Calu3 (cell line): ENCODE data around the gene MRPL42. TPM values are rescaled to one million over a fixed set of nuclear protein-coding genes. Genes with fewer than 3 reads are reported as not detected.
"Not testable (repeated sequence)": the region's sequence is repeated elsewhere in the genome, so short reads cannot be mapped to it uniquely, and the experiment has no call there.

Experiments used
- BruUV-seq: library from RNA; stranded (reverse); fragments of 400-500 nt; replicated peaks from 2 replicates; lab custom pipeline; 2021; lab: Mats Ljungman, UMichigan
- CTCF ChIA-PET: fragments of 300-600 bp; sonication (Branson Sonifier 250); formaldehyde crosslinking; loops from one replicate; lab custom pipeline; 2022; ENCODE audit warnings: antibody characterized with exemption; lab: Charles Lee
- DNase-seq: peaks from one replicate; pipeline ENCODE4 v3.0.0; 2022
- H3K27ac Mint-ChIP-seq: one replicate; pipeline ENCODE4 v1.8.0; 2022; ENCODE audit warnings: mixed read lengths; ENCODE audit not compliant: unreplicated experiment
- H3K27me3 Mint-ChIP-seq: one replicate; pipeline ENCODE4 v1.8.0; 2022; ENCODE audit warnings: mixed read lengths; ENCODE audit not compliant: unreplicated experiment
- H3K36me3 Mint-ChIP-seq: one replicate; pipeline ENCODE4 v1.8.0; 2022; ENCODE audit warnings: mild to moderate bottlenecking, moderate library complexity, mixed read lengths; ENCODE audit not compliant: insufficient read depth, unreplicated experiment
- H3K4me1 Mint-ChIP-seq: one replicate; pipeline ENCODE4 v1.8.0; 2022; ENCODE audit warnings: mild to moderate bottlenecking, low read depth, mixed read lengths; ENCODE audit not compliant: unreplicated experiment
- H3K4me3 Mint-ChIP-seq: one replicate; pipeline ENCODE4 v1.8.0; 2022; ENCODE audit warnings: mild to moderate bottlenecking, low read depth, moderate library complexity, mixed read lengths; ENCODE audit not compliant: unreplicated experiment
- H3K9me3 Mint-ChIP-seq: one replicate; pipeline ENCODE4 v1.8.0; 2022; ENCODE audit warnings: low read depth, mixed read lengths; ENCODE audit not compliant: unreplicated experiment
- intact Hi-C: fragments of 100-400 bp; cut with micrococcal nuclease; formaldehyde crosslinking; loops from one replicate; pipeline ENCODE4 v1.10.0; 2022; ENCODE audit not compliant: unreplicated experiment
- total RNA-seq: library from RNA; stranded (reverse); gene quantifications from 2 replicates; pipeline ENCODE4 v1.2.3, GENCODE V29; 2022
- TF ChIP-seq, protein P1 (sequence below): fragments of 200-600 bp; IDR thresholded peaks from one replicate; pipeline ENCODE4 v1.8.0; 2022; ENCODE audit warnings: antibody characterized with exemption; ENCODE audit not compliant: unreplicated experiment

The MRPL42 gene
- total RNA-seq, 1 experiment from 2014 or later, result 94.9 TPM

DNA sequence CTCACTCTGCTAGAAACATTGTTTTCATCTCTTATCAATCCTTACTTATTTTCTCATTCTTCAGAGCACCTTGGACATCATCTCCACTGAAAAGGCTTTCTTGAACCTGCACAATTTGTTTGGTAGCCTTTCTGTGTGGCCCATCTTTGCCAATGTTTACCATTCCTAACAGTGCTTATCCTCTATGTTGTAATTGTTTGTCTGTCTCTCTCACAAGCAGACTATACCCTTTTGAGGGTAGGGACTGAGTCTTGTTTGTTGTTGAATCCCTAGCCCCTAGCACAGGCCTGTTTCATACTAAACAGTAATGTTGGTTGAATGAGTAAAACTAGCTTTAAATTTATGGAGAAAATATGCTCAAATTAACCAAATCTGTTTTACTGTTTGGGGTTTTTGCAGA, 9.2 kb downstream of the MRPL42 start:
- CTCF ChIA-PET, result no interaction called here
- TF ChIP-seq, protein P1, sequence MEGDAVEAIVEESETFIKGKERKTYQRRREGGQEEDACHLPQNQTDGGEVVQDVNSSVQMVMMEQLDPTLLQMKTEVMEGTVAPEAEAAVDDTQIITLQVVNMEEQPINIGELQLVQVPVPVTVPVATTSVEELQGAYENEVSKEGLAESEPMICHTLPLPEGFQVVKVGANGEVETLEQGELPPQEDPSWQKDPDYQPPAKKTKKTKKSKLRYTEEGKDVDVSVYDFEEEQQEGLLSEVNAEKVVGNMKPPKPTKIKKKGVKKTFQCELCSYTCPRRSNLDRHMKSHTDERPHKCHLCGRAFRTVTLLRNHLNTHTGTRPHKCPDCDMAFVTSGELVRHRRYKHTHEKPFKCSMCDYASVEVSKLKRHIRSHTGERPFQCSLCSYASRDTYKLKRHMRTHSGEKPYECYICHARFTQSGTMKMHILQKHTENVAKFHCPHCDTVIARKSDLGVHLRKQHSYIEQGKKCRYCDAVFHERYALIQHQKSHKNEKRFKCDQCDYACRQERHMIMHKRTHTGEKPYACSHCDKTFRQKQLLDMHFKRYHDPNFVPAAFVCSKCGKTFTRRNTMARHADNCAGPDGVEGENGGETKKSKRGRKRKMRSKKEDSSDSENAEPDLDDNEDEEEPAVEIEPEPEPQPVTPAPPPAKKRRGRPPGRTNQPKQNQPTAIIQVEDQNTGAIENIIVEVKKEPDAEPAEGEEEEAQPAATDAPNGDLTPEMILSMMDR, result no peak
- Mint-ChIP-seq H3K4me1 (no peaks in the 10 kb centered on the region), H3K27ac (no peak overlapping the region), H3K4me3 (no peak overlapping the region), H3K9me3 (no peaks in the 10 kb centered on the region), H3K27me3 (no peaks in the 10 kb centered on the region), H3K36me3 (peaks cover 11% of the 10 kb centered on the region)
- no peak for DNase-seq
- intact Hi-C loops, result no loop called here
- no TSS peak for BruUV-seq

DNA sequence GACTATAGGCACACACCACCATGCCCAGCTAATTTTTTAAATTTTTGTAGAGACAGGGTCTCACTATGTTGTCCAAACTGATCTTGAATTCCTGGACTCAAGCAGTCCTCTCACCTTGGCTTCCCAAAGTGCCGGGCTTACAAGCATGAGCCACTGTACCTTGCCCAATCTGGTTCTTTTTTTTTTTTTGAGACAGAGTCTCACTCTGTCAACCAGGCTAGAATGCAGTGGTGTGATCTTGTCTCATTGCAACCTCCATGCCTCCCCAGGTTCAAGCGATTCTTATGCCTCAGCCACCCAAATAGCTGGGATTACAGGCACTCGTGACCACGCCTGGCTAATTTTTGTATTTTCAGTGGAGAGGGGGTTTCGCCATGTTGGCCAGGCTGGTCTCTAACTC, 15.4 kb downstream of the MRPL42 start:
- Mint-ChIP-seq H3K36me3 (peaks cover 17% of the 10 kb centered on the region), H3K27ac (no peak overlapping the region), H3K4me3 (no peak overlapping the region), H3K9me3 (no peaks in the 10 kb centered on the region), H3K4me1 (peaks cover 13% of the 10 kb centered on the region), H3K27me3 (no peaks in the 10 kb centered on the region)
- BruUV-seq, result no TSS peak
- CTCF ChIA-PET, result no interaction called here
- intact Hi-C loops, result no loop called here
- no peak for DNase-seq
- TF ChIP-seq, protein P1, result no peak

DNA sequence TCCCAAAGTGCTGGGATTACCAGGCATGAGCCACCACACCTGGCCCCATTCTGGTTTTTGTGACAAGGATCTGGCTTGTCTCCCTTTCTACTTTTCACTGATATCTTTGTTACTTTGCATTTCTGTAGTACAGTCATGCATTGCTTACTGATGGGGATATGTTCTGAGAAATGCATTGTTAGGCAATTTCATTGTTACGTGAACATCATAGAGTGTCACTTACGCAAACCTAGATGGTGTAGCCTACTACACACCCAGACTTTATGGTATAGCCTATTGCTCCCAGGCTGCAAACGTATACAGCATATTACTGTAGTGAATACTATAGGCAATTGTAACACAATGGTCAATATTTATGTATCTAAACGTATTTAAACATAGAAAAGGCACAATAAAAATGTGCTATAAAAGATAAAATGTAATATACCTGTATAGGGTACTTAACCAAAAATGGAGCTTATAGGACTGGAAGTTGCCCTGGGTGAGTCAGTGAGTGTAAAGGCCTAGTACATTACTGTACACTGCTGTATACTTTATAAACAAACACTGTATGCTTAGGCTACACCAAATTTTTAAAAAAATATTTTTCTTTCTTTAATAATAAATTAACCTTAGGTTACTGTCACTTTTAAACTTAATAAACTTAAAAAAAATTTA, 16.0 kb downstream of the MRPL42 start:
- TF ChIP-seq, protein P1, result no peak

GRCh38 chr12:93484315-93484981, 17.1 kb downstream of the MRPL42 start:
- TF ChIP-seq, protein P1, result no peak
- DNase-seq, result no peak
- BruUV-seq, result no TSS peak
- no peaks in the 10 kb centered on the region for H3K27me3 Mint-ChIP-seq
- intact Hi-C loops, result no loop called here
- no peak overlapping the region for H3K4me3 Mint-ChIP-seq
- peaks cover 13% of the 10 kb centered on the region for H3K4me1 Mint-ChIP-seq
- H3K36me3 Mint-ChIP-seq, result peaks cover 23% of the 10 kb centered on the region
- no peaks in the 10 kb centered on the region for H3K9me3 Mint-ChIP-seq
- no peak overlapping the region for H3K27ac Mint-ChIP-seq
- CTCF ChIA-PET, result no interaction called here

More for the DNA sequence above, 16.0 kb downstream of the MRPL42 start:
- DNase-seq, result no peak
- Mint-ChIP-seq H3K4me3 (no peak overlapping the region), H3K9me3 (no peaks in the 10 kb centered on the region), H3K36me3 (peaks cover 17% of the 10 kb centered on the region), H3K27me3 (no peaks in the 10 kb centered on the region), H3K4me1 (peaks cover 13% of the 10 kb centered on the region), H3K27ac (no peak overlapping the region)
- intact Hi-C loops, result no loop called here
- CTCF ChIA-PET, result no interaction called here
- no TSS peak for BruUV-seq

GRCh38 chr12:93492808-93493207, 25.5 kb downstream of the MRPL42 start:
- intact Hi-C loops, CTCF ChIA-PET, H3K27ac Mint-ChIP-seq, H3K27me3 Mint-ChIP-seq, H3K4me3 Mint-ChIP-seq, H3K9me3 Mint-ChIP-seq, H3K4me1 Mint-ChIP-seq, DNase-seq, BruUV-seq: not testable (repeated sequence)
- peaks cover 27% of the 10 kb centered on the region for H3K36me3 Mint-ChIP-seq
